OCI-LY1 (cell line): ENCODE results near the gene SLC25A51.
"Not testable (repeated sequence)": the region's sequence is repeated elsewhere in the genome, so short reads cannot be mapped to it uniquely, and the experiment has no call there.

Source experiments
- CTCF ChIP-seq: fragments of 200-600 bp; sonication (generic), shearing (Covaris generic); IDR thresholded peaks from 2 replicates; pipeline ENCODE4 v1.5.1; 2017; ENCODE audit warnings: mild to moderate bottlenecking, antibody characterized with exemption, low read length, moderate library complexity, mixed read lengths
- EZH2 ChIP-seq: fragments of 200-600 bp; sonication (generic), shearing (Covaris generic); IDR thresholded peaks from 2 replicates; pipeline ENCODE4 v1.8.0; 2017; ENCODE audit warnings: borderline replicate concordance, mixed run types, mild to moderate bottlenecking, antibody characterized with exemption, low read length, moderate library complexity, mixed read lengths

- TF ChIP-seq CTCF, EZH2: not testable (repeated sequence)
Measured at GRCh38 chr9:37909836-37910235, 5.9 kb upstream of the SLC25A51 start.
